Inflammatory macrophage treated with lipopolysaccharide for 1 hour (primary cell): ENCODE results near the gene MRPL3.

Source experiments
- DNase-seq, 2 donors: peaks; one replicate each; pipeline ENCODE4 v3.0.0-alpha.2; 2020 to 2022

The MRPL3 gene

DNA sequence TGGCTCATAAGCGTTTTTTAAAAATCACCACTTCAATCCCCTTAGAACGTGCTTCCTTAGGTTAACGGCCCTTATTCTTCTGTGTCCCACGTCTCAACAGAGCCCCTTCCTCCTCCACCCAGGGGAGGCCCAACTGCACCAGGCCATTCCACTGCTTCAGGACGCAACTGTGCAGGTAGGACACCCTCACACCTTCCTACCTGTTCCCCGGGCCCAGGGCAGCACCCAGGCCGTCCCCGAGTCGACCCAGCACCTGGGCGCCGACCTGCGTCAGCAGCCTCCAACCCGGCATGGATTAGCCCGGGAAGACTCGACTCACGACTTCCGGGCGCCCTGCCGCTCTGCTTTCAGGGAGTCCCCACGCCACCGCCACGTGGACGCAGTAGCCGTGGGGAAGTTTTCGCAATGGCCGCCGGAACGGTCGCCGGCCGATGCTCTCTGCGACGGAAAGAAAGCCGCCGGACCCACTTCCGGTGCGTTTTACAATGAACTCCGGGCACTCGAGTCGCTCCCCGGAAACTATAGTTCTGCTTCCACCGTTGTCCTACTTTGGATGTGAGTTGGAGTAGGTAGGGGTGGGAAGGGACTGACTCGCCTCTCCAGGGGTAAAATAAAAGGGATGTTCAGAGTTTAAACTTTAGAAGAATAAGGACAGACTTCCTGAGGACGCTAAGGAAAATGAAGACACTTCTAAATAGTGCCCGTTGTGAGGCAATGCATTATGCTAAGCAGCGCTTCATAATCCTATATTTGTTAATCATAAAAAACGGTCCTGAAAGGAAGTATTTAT lies at the start of gene MRPL3:
TSS of gene MRPL3 (minus strand) at position 442 of the 790 bp plus-strand sequence. CDS start at position 292, 150 bp downstream.
- DNase-seq = peak; percentile 89 to 95

DNA sequence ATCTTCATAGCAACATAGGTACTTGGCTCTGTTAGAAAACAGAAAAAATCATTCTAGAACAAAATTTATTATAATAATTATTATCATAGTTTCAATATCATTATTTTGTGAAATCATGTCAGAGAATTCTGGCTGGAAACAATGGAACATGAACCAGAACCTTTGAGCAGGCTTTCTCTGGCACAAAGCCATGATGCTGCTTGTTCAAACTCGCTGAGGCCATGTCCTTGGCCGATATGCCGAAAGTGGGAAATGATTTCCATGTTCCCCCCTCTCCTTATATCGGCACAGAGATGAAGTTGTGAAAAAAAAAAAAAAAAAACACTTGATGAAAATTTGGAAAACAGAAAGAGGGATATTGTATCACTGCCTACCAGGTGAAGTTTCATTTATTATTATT lies 49.0 kb upstream of the MRPL3 start:
- DNase-seq = no peak

DNA sequence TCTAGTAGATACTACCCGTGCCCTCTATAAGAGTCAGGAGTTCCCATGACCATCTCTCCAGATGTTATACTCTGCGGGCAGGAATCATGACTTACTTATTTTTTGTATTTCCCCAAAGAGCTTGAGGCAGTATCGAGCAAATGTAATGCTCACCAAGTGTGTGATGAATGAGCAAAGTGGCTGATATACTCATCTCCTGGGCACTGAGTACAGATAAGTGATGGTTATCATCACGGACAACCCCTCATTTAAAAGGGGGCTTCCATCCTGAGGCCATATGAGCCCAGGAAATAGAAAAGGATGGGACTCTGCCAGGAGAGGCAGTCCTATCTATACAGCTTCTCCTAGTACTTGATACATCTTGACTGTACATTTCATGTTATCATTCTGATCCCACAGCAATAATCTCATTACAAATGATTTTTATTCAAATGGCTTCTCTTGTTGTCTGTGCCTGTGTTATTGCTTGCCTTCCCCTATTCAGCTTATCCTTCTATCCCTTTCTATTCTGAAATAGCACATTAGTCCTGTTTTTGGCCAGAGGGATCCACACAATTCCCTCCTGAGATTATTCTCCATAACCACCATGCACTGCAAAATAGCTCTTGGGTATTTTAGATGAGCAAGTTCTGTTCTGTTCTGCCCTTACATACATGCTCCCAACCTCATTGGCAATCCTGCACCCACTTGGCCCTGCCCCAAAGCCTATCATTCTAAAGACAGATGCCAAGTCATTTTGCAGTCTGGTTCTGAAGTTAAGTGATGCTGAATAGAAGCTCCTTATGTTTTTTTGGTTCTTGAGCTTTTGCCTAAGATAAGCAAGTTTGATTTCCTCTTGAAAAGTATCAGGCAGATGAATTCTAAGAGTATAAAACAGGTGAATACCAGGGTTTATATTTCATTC lies 48.0 kb upstream of the MRPL3 start:
- DNase-seq = no peak

DNA sequence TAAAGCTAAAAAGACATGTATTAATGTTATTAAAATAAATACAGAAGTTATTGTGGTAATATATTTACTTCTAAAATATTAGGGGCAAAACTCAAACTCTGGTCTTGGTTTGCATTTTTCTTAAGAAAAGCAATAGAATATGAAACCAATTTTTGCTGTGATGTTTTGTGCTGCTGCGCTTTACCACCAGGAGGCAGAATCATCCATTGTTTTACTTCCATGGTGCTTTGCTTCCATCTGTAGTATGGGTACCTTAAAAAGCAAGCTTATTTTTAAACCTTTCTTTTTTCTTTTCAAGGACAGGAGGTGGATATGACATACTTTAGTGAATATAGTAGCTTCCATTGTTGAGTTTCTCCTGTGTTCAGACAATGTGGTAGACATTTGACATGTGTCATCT lies 46.6 kb upstream of the MRPL3 start:
- peak in 1 of 2 donors; percentile 28 for DNase-seq

DNA sequence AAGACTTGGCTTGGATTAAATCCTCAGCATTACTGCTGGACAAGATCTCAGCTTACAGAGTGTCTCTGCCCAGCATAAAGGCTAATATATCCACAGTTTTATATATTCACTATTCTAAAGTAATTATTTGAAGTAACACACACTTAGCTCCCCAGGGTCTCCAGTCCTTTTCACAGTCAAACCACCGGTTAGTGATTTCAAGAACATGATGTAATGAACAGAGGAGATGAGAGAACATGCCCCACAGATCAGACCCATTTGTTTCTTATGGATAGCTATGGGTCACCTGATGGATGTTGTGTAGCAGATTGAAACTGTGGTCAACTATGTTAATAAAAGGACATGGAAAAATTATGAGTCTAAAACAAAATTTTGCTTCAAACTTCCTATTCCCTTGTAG lies 44.8 kb upstream of the MRPL3 start:
- no peak for DNase-seq

DNA sequence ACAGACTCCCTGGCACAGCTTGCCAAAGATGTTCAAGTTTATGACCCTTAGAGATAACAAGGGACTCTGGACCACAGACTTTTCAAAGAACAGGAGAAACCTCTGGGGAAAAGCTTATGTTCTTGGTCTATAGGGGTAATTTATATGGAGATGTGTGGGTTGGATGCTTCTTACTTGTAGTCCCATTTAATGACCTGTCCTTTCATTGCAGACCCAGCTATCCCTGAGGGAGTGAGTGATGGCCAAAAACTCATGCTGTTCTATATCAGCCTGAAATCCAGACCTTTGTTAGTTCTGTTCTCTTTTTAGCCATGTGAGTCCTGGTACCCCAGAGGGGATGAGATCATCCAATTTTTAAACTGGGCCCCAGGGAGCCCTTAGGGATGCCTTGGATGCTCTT lies 43.7 kb upstream of the MRPL3 start:
- no peak for DNase-seq

DNA sequence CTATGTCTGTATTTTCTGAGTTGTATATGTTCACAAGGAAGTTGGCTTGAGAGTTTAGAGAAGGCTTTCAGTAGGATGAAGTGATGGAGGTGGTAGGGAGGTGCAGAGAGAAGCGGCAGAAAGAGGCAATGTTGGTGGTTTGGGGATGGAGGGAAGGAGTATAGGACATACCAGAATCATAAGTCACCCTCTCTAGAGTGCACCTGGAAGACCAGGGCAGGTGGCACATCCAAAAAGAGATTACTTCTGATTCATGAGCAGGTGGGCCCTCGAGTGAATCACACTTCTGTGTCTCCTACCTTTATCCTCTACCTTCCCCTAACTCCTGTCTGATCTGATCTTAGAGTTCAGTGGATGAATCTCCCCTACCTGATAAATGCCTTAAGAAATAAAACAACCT lies 41.8 kb upstream of the MRPL3 start:
- no peak for DNase-seq

DNA sequence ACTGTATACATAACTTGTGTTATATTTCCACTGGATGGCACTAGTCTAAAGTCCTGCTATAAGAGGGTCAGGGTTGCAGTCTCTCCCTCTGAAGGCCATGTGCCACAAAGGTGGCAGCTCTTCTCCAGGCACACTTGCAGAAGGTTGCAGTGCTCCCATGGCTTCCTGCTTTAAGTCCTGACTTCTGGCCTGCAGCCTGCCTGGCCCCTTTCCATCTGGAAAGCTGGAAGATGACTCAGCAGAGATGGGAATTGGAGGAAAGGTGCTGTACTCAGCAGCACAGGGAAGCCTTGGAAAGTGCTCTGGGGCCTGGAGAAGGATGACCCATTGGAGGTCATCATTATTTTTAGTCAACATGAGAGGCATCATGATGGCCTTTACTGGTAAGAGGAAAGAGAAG lies 40.9 kb upstream of the MRPL3 start:
- no peak for DNase-seq

DNA sequence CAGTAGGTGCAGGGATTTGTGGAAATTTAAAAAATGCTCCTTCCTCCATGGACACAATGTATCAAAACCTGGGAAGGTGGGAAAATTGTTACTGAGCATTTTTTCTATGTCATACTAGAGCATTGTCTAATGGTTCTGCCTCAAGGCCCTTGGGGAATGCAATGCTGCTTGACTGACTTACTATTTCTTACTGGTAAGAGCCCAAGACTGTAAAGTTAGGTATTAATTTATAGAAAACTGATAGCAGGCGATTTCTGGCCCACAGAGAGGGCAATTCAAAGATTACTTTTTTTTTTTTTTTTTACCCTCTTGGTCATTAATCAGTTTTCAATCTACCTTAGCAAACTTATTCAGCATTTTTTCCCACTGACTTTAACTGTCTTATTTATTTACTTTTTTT lies 38.5 kb upstream of the MRPL3 start:
- no peak for DNase-seq

DNA sequence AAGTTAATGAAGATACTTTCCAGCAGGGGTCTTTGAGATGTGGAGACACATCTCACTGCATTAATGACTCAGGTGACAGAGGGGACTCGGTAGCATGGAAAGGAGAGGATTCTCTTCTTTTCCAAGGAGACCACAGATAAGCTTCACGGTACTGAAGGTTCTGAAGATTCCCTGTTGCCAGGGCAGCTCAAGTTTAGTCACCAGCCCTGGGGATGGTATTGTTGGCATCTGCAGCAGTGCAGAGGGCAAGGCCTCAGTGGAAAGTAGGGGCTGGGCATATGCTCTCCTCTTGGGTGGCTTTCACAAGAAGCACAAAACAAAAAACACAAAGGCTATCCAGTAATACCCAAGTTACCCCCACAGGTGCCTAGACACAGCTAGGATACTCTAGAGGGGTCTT lies 38.0 kb upstream of the MRPL3 start:
- DNase-seq = no peak

DNA sequence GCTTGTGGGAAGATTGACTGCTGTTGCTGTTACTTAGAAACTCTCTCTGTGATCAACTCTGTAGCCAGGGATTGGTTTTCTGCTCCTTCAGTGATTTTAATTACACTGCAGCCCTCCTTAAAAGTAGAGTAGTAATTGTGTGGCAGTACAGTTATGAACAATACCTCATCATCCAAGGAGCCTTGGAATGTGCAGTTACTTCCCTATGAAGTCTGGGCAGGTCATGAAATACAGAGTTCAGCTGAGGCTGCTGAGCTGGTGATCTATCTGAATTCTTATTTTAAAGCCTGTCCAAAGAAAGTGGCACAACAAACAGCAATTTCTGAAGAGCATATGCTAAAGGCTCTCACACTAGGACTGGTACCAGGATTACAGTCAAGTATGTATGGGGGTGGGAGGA lies 37.4 kb upstream of the MRPL3 start:
- no peak for DNase-seq

DNA sequence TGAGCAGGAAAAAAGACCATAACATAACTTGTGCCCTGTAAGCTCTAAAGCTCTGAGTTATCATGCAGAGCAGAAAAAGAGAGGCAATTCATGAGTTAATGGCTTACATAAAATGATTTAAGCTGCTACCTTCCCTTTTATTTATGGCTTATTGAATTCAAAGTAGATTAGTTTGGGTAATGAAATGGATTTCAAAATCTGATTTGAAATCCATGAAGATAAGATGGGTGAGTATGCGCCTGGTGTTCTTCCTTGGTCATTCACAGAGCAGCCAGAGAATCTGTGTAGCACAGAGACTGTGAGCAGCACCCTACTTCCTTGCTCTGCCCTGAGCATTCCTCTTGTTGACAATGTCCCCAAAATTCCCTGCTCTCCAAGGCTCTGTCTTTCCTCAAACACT lies 36.2 kb upstream of the MRPL3 start:
- DNase-seq = no peak

DNA sequence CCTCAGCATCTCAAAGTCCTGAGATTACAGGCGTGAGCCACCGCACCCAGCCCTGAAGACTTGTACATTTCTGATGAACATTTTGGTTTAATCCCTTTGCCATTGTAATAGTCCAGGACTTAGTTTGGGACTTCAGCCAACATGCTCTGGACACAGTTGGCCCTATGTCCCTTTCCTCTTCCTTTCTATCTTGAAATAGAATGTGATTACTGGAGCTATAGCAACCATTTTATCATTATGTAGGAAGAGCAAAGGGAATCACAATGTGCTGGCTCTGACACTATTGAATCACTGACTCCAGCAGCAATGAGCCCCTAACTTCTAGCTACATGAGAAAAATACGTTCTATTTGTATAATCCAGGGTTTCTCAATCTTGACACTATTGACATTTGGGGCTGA lies 34.8 kb upstream of the MRPL3 start:
- no peak for DNase-seq

DNA sequence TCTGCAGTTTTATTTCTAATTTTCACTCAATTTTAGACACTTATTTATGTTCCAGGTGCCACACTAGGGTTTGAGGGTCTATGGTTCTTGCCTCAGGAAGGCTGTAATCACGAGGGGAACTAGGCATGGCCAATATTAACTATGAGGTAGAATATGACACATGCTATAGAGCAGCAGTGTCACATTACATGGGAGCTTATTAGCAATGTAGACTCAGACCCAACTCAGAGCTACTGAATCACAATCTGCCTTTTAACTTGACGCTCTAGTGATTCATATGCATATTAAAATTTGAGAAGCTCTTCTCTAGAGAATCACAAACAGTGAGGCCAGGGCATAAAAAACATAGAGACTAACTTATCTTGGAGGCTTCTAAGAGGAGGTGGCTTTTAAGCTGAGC lies 32.8 kb upstream of the MRPL3 start:
- DNase-seq = no peak

DNA sequence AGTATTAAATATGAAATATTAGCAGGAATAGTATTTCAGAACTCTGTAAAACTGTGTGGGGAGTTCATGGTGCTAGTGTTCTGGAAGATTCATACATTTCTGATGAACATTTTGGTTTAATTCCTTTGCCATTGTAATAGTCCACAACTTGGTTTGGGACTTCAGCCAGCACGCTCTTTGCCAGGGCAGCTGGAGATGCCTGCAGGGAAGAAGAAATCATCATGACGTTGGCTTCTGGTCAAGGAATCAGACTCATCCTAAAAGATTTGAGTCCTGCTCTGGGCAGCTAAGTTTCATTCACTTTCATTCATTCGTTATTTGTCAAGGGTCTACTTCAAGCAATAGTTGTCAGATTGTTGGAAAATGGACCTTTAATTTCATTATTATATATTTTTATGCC lies 32.4 kb upstream of the MRPL3 start:
- no peak for DNase-seq

DNA sequence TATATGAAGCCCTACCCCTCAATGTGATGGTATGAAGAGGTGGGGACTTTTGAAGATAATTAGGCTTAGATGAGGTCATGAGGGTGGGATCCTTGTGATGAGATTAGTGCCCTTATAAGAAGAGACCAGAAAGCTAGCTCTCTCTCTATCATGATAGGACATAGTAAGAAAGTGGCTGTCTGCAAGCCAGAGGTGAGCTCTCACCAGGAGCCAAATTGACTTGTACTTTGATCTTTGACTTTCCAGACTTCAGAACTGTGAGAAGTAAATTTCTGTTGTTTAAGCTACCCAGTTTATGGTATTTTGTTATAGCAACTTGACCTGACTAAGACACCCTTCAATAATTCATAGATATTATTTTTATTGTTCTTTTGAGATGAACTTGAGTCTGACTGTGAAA lies 29.9 kb upstream of the MRPL3 start:
- no peak for DNase-seq

DNA sequence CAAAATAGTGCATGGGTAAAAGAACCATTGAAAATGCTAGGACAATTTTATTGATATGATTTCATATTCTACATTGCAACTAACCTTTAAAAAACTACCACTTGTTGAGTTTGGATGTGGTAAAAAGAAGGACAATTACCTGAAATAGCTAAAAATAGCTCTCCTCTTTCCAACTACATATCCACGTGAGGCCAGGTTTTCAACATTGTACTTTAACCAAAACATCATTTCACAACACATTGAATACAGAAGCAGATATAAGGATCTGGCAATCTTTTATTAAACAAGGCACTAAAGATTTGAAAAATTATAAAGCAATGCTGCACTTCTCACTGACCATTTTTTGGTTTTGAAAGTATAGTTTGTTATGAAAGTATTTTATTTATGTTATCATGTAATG lies 28.1 kb upstream of the MRPL3 start:
- no peak for DNase-seq

DNA sequence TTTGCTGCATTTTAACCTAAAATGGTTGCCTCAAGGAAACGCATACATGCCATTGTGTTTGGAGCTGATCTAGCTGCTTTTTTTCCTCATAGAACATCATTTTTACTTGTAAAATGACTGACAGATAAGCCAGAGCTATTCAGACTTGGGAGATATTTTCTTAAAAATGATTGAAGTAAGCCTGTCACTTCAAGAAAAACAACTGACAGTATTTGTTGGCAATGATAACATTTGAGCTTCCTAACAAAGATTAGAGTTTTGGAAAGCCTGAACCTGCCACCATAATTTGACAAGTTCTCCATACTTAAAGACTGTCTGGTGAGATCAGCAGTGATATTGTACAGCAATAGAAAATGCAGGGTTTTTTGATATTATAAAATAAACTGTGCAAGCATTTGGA lies 27.6 kb upstream of the MRPL3 start:
- no peak for DNase-seq

DNA sequence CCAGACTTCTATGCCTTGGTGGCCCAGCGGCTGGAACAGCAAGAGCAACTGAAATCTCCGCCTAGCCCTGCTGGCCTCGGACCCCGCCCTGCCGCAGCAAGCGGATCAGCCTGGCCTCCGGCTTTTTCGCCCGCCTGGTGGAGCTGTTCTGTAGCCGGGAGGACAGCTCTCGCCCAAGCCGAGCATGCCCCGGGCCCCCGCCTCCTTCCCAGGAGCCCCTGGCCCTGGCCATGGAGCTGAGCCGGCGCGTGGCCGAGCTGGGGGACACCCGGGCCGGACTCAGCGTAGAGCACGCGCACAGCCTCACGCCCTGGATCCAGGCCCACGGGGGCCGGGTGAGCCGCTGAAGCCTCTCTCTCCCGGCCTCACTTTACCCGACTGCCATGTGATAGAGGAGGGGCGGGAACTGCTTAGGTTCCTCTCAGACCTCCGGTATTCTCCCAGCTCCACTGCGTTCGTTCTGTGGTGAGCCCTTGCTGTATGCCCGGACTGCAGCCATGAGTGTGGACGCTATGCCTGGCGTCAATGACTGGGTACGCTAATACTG lies 24.1 kb upstream of the MRPL3 start:
- no peak for DNase-seq

DNA sequence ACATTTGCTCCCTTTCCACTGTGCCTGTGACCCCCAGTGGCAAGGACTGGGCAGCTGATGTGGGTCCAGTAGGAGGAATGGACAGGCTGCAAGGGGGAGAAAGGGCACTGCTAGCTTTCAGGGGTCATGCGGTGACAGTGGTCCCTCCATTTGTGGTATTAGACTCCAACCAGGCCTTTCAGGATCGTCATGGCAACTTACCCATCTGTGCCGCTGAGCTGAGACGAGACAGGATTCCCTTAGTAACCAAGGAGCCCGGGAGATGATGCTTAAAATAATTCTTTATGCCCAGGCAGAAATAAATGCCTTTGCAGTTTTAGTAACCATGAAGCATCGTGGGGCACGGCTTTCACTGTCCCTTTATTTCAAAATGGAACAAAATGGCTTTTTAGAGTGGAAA lies 15.9 kb upstream of the MRPL3 start:
- DNase-seq = no peak

DNA sequence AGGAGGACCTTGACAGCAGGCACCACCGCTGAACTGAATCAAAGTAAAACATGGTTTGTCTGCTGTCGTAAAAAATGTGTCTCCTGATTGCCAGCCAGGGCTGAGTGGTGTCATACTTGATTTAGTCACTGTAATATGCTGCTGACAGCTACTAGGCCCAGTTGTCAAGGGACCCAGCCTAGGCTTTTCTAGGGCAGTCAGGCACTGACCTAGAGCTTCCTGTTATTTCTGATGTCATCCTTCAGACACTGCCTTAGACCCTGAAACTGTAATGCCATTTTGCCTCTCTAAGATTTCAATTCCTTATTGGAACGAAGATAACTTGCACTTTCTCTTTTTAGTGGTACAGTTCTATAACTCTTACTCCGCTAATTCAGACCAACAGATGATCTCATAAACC lies 2.6 kb upstream of the MRPL3 start:
- DNase-seq = peak in 1 of 2 donors; percentile 13

DNA sequence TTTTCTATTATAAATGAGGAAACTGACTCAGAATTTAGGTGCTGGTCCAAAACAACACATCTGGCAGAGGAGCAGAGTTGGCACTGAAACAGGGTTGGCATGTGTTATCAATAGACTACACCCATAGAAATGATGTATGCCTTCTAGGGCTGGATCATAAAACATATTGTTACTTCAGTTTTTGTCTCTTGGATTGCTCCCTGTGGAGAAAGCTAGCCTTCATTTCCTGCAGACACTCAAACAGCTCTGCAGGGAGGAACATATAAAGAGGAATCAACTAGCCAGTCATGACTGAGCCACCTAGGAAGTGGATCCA lies 507 bp upstream of the MRPL3 start:
- DNase-seq = no peak

DNA sequence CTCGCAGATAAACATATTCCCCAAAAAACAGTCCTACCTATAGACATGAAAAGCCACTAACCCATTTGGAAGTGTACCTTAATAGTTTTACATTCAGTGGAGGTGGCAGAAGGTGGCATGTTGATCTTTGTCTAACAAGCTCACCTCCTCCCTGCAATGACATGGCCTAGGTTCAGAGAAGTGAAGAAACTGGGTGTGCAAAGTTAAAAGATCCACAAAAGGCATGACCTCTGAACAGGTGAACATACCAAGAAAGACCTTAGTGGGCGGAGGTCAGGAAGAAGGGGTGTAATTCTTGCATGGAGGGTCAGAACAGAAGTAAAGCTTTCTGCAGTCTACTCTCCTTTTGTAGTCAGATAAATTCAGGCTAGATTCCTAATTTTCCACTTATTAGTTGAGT lies 822 bp downstream of the MRPL3 start:
- DNase-seq = no peak

DNA sequence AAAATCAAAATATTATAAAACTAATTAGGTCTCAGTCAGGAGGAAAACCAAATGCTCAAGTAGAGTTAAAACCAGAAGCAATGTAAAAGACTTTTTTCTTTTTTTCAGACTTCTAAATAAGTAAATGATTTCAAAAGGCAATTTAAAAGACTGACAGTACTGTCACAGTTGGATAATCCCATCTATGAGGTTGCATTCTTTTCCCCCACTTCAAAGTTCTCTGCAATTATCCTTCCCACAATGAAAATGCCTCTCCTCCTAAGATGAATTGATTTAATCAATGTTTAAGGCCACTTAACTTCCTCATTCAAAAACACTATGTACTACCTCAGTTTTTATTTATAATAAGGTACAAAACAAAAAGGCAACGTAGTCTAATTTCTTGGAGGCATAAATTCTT lies 8.1 kb downstream of the MRPL3 start:
- DNase-seq = no peak
